Measurements from ENCODE around the gene TGM2. TPM values are rescaled to one million over a fixed set of nuclear protein-coding genes. Genes with fewer than 3 reads are reported as not detected.

The TGM2 gene
- total RNA-seq, 1 experiment from 2014 or later = 113 TPM

GRCh38 chr20:38213607-38213940 lies 48.5 kb upstream of the TGM2 start:
- no peak overlapping the region for H3K4me3 ChIP-seq (ENCODE audit: low read depth in 2 of 2, low read length in 2 of 2)
- intact Hi-C loops (cut with micrococcal nuclease; ENCODE audit: unreplicated experiment) (no loop called here), in situ Hi-C loops (cut with HindIII; ENCODE audit: low pct_unique_long_range_greater_than_20kb, low sequenced_read_pairs) (no loop called here)
- DNase-seq (ENCODE audit: low read depth, low spot score) (no peak), ATAC-seq (no peak)
- H3K4me1 ChIP-seq (ENCODE audit: control insufficient read depth, insufficient read depth, low read length) = peaks cover 12% of the 10 kb centered on the region
- CTCF ChIA-PET = interaction anchor here (0.5 kb wide), 1 partner anchor 75 kb away, joined by 3 read pairs; no protein-coding TSS in a partner anchor
- H3K27me3 ChIP-seq (ENCODE audit: control insufficient read depth, insufficient read depth, low read length) = no peaks in the 10 kb centered on the region
- POLR2A ChIA-PET = no interaction called here
- no peaks in the 10 kb centered on the region for H3K36me3 ChIP-seq (ENCODE audit: control insufficient read depth, insufficient read depth, low read length)
- H3K9me3 ChIP-seq (ENCODE audit: control insufficient read depth, insufficient read depth, low read depth, low read length) = no peaks in the 10 kb centered on the region
- no peak overlapping the region for H3K27ac ChIP-seq (ENCODE audit: low read length)
- BruUV-seq (replicated peaks) = no TSS peak
- no peak for TF ChIP-seq TCF7L2 (IDR thresholded peaks at IDR 0.05; ENCODE audit: low read depth, low read length)
- no peak for TF ChIP-seq REST (IDR thresholded peaks at IDR 0.05; ENCODE audit: insufficient read depth in 1 of 2, low read depth in 2 of 2, low read length in 1 of 2)
- TF ChIP-seq POLR2AphosphoS5 (IDR thresholded peaks at IDR 0.05; ENCODE audit: low read depth, low read length) = no peak
- no peak for TF ChIP-seq SIN3A (IDR thresholded peaks at IDR 0.05; ENCODE audit: borderline replicate concordance, insufficient read depth, low read depth, low read length)
- no peak for TF ChIP-seq CTCF (IDR thresholded peaks at IDR 0.05)

- Histone ChIP-seq H3K36me3 (ENCODE audit: control insufficient read depth, insufficient read depth, low read length) (no peaks in the 10 kb centered on the region), H3K27ac (ENCODE audit: low read length) (no peak overlapping the region), H3K9me3 (ENCODE audit: control insufficient read depth, insufficient read depth, low read depth, low read length) (no peaks in the 10 kb centered on the region), H3K4me3 (ENCODE audit: low read depth in 2 of 2, low read length in 2 of 2) (no peak overlapping the region), H3K4me1 (ENCODE audit: control insufficient read depth, insufficient read depth, low read length) (peaks cover 8% of the 10 kb centered on the region), H3K27me3 (ENCODE audit: control insufficient read depth, insufficient read depth, low read length) (no peaks in the 10 kb centered on the region)
- intact Hi-C loops (cut with micrococcal nuclease; ENCODE audit: unreplicated experiment) = no loop called here
- TF ChIP-seq SIN3A (IDR thresholded peaks at IDR 0.05; ENCODE audit: borderline replicate concordance, insufficient read depth, low read depth, low read length) (no peak), POLR2AphosphoS5 (IDR thresholded peaks at IDR 0.05; ENCODE audit: low read depth, low read length) (no peak)
- in situ Hi-C loops (cut with HindIII; ENCODE audit: low pct_unique_long_range_greater_than_20kb, low sequenced_read_pairs) = no loop called here
- CTCF ChIA-PET = interaction anchor here (0.5 kb wide), 1 partner anchor 74 kb away, joined by 3 read pairs; no protein-coding TSS in a partner anchor
- POLR2A ChIA-PET = no interaction called here
- no TSS peak for BruUV-seq (replicated peaks)
- no peak for ATAC-seq
- DNase-seq (ENCODE audit: low read depth, low spot score) = no peak
These were observed 47.9 kb upstream of the TGM2 start for GRCh38 chr20:38212806-38213606.
